Ovary (tissue), 3 donors: ENCODE results near the gene SLC16A3.

Experiments
- POLR2A ChIP-seq: fragments of 450-650 bp; IDR thresholded peaks from one replicate; pipeline ENCODE4 v1.6.1; 2017; ENCODE audit warnings: antibody characterized with exemption, mild to moderate bottlenecking, moderate library complexity
- TF ChIP-seq, protein P1 (sequence below), 3 donors: fragments of 450-650 bp in 2 of 3; fragments of 200-600 bp in 1 of 3; IDR thresholded peaks; one replicate each; pipeline versions ENCODE4 v1.5.1 to v1.8.0; 2016 to 2022; ENCODE audit warnings: antibody characterized with exemption in 3 of 3, mild to moderate bottlenecking in 1 of 3
- donor health status: DM: no; HTN: no; CAD: no.

DNA sequence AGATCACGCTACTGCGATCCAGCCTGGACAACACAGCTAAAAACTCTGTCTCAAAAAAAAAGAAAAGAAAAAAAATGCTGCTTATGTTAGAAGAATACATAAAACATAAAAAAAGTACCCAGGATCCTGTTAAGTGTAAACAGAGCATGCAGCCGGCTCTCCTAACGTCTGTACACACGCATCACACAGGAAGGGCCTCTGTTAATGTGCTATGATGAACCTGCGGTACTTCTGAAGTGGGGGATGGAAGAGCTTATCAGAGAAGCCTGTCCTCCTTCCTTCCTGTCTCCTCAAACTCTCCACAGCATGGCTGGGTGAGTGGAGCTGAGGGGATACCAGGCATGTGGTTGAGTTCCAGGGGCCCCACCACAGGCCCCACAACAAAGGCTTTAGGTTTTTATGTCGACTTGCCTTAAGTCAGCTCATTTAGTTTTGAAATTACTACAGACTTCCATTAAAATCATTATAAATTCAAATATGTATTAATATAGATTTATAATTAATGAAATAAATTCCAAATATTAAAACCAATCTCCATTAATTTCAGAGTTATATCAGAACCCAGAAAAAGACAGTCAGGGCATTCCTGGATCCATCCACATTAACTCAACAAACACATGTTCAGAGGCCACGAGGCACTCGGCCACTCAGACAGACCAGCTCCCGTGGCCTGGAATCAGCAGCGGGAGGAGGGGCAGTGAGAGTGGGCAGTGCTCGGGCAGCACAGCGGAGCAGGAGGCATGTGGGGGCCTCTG is 27.9 kb upstream of the SLC16A3 start:
- no peak for TF ChIP-seq POLR2A
- TF ChIP-seq, protein P1, sequence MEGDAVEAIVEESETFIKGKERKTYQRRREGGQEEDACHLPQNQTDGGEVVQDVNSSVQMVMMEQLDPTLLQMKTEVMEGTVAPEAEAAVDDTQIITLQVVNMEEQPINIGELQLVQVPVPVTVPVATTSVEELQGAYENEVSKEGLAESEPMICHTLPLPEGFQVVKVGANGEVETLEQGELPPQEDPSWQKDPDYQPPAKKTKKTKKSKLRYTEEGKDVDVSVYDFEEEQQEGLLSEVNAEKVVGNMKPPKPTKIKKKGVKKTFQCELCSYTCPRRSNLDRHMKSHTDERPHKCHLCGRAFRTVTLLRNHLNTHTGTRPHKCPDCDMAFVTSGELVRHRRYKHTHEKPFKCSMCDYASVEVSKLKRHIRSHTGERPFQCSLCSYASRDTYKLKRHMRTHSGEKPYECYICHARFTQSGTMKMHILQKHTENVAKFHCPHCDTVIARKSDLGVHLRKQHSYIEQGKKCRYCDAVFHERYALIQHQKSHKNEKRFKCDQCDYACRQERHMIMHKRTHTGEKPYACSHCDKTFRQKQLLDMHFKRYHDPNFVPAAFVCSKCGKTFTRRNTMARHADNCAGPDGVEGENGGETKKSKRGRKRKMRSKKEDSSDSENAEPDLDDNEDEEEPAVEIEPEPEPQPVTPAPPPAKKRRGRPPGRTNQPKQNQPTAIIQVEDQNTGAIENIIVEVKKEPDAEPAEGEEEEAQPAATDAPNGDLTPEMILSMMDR (IDR thresholded peaks at IDR 0.05), result no peak
